GM19455 (cell line): ENCODE results near the gene STAT4.

Experiments used
- ATAC-seq: cut with Tn5 transposase; IDR thresholded peaks from one replicate; pipeline ENCODE4 v1.9.1; 2021; ENCODE audit not compliant: unreplicated experiment

STAT4 gene

DNA sequence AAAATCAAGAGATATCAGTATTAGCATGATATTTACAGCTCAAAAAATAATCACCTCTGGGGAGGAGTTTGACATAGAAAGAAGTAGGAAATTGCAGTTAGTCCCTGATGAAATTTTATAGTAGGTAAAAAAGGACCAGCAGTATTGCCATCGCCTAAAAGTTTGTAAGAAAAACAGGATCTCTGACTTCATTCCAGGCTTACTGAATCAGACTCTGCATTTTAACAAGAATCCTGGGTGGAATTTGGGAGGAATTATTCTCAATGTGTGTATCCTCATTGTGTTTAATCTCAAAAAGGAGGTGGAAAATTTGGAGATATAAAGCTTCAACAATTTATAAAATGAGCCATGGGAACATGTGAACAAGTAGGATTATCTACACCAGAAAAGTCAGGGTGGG is 105.7 kb downstream of the STAT4 start:
- no peak for ATAC-seq

GRCh38 chr2:191043438-191043837 is 107.4 kb downstream of the STAT4 start:
- no peak for ATAC-seq

- no peak for ATAC-seq
Measured at GRCh38 chr2:191041418-191042161, 109.2 kb downstream of the STAT4 start.

DNA sequence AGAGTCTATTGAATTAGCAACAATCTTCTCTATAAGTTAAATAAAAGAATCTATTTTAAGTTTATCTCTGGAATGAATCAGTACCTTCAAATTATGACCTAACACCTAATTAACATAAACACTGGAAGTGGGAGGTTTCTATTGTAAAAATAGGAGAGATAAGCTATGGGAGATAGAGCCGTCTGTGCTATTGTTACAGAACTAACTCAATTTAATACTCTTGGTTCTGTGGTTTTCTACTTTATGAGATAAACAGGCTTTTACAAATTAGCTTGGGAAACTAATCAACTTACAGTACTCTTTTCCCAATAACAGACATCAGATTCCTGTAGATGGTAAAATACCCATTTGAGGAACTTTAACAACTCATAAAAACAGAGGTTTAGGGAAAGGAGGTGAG is 111.2 kb downstream of the STAT4 start:
- ATAC-seq, result no peak

GRCh38 chr2:191038741-191039140 is 112.1 kb downstream of the STAT4 start:
- no peak for ATAC-seq

- no peak for ATAC-seq
Measured at GRCh38 chr2:191038241-191038725, 112.5 kb downstream of the STAT4 start.

DNA sequence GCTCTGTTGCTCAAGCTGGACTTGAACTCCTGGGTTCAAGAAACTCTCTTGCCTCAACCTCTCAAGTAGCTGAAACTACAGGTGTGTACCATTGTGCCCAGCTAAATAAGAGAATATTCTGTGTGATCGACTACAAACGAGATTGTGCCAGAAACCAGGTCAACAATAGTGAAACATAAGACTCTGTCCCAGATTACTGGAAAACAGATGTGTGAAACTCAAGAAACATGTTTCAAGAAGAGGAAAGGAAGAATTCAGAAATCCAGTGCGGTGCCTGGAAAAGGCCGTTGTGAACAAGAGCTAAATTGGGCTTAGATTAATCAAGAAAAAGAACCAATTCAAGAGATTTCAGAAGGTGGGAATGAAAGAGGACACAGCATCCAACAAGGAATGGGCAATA is 113.4 kb downstream of the STAT4 start:
- ATAC-seq, result no peak

DNA sequence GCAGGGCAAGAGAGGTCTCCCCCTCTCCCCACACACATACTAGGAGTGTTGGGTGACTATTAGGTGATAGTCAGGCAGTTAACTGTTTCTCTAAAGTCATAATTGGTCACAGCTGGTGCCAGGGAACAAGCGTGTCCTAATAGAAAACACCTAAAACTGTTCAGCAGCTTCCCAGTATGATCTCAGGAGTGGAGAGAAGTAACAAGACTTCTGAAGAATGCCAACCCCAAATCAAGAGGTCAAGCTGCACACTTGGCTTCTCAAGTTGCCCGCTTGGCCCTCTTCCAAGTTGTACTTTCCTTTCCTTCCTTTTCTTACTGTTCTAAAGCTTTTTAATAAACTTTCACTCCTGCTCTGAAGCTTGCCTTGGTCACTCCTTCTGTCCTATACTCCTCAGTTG is 114.4 kb downstream of the STAT4 start:
- no peak for ATAC-seq

GRCh38 chr2:191032588-191033429 is 118.0 kb downstream of the STAT4 start:
- ATAC-seq, result no peak

DNA sequence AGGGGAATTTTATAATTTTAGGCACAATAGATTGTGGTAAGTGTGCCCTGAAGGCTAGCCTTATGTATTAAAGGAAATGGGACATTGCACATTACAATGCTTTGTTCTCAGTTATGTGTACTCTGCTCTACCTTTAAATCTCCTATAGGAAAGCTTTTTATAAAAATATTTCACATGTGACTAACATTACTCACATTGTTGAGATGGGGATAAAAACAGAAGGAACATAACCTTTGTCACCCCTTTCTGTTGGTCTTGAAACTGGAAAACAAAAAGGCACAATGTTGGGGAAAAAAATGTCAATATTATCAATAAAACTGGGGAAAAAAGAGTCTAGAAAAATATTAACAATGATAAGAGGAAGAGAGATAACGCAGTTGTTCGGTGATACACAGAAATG is 119.5 kb downstream of the STAT4 start:
- no peak for ATAC-seq

DNA sequence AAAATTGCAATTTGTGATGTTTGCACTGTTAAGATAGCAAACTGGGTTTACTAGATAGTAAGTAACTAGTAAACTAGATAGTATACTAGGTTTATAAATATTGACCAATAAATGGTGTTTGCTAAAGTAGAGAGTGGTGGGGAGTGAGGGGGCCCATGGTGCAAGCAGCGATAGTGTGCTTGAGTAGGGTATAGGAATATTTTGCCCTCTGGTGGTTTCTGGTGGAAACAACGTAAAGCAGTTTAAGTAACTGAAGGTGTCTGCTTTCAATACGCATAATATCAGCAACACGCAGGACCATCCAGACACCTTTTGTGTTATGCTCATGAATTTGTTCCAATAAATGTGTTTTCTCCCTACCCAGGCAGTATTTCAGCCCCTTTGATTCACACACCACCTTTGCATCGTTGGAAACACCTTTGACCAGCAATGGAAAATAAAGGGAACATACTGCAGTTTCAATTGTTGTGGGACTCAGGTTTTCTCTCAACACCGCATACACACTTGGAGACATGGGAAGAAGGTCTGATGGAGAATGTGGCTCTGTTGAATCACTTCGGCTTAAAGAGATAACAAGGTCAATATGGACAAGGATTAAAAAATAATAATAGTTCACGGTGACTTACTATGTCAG is 120.2 kb downstream of the STAT4 start:
- peak; percentile 97 for ATAC-seq

GRCh38 chr2:191029280-191029950 is 121.4 kb downstream of the STAT4 start:
- no peak for ATAC-seq

DNA sequence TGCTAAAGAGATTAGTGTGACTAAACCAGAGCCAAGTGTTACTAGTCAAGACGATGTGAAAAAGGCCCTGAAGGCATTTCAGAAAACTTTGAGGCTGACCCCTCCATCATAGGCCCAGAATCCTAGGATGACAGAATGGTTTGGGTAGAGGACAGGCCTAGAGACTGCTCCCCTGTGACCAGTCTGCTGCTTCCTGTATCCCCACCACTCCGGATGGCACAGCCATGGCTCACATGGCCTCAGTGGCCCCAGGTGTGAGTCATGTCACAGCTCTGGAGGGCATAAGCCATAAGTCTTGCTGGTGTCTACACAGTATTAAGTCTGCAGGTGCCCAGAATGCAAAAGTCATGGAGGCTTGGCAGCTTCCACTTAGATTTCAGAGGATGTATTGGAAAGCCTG is 124.4 kb downstream of the STAT4 start:
- no peak for ATAC-seq

DNA sequence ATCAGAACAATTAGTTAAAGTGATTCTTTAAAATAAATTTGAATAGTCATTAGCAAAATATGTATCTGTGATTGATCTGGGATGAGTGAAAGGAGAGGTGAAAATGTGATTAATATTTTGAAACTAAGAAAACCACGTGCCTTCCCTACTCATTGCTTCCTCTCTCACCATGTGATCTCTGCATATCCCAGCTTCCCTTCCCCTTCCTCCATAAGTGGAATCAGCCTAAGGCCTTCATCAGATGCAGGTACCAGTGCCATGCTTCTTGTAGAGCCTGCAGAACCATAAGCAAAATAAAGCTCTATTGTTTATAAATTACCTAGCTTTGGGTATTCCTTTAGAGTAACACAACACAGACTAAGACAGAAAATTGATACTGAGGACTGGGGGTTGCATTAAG is 125.7 kb downstream of the STAT4 start:
- no peak for ATAC-seq

DNA sequence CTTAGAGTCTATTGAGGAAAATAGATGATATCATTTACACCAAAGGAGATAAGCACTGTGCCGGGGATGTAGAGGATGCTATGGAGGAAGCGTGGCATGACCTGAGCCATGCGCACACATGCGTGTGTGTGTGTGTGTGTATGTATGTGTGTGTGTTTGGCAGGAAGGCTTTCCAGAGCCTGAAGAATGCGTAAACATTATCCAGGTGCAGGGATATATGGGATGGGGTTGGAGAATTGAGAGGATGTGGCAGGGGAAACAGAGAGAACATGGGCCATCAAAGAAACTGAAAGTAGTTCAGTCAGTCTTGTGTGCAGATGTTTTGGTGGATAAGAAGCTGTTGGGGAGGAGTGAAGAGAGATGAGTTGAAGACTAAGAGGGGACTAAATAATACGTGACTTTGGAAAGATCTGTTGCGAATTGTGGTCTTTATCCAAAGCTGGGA is 127.5 kb downstream of the STAT4 start:
- no peak for ATAC-seq

DNA sequence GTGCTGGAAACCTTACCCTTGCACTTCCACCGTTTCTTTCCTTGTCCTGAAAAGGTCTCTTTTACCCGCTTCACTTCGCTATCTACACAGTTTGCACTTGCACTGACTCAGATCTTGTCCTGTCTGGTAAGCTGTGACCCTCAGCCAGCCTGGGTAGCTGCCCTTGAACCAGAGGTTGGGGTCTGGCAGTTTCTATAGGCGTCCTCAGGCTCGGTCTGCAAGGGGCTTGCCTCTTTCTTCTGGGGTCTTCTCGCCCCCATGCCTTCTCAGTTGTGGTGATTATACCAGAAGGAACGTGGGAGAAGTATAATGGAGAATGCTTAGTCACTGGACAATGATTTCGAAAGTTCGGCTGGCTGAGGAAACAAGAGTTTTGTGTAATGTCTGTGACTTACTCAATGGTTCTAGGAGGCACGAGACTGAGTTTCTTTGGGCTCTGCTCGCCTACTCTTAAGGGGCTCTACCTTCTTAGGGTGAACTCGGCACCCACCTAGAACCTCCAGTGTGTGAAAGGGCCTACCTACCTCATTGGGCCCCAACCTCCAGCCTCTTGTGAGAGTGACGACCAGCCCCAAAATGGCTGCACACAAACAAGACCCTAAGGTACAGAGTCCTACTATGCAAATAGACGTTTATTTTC is 129.9 kb downstream of the STAT4 start:
- peak; percentile 32 for ATAC-seq

GRCh38 chr2:191020221-191020741 is 130.5 kb downstream of the STAT4 start:
- peak; percentile 76 for ATAC-seq

DNA sequence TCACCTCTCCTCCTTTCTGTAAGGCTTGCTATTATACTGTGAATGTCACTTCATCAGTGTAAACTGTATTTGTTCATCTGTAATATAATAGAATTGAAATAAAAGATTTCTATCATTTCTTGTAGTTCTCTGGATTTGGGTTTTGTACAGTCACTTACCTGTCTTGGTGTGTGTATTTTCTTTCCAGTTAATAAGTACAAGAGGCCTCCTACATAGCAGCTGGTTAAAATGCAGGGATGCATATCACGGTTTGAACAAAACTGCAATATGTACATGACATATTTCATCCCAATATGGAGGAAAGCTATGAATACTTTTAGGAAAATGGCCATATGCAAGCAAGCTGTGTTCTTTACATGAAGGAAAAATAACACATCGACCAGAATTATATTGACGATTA is 131.4 kb downstream of the STAT4 start:
- no peak for ATAC-seq

DNA sequence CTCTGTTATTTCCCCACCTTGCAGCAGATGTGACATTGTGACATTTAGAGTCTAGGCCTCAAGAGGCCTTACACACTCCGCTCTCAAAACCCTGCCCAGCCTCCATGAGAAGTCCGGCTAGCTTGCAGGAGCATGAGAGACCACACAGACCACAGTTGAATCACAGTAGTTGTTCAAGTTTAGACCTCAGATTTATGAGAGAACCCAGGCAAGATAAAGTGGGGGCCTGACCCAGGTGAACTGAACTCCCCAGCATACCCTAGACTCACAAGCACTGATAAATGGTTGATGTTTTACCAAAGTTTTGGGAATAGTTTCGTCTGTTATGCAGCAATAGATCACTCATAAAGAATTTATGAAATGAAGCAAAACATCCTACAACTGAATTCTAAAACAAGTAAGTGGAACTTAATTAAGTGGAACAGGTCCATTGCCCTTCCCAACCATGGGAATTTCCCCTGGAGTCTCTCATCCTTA is 132.1 kb downstream of the STAT4 start:
- ATAC-seq, result no peak

DNA sequence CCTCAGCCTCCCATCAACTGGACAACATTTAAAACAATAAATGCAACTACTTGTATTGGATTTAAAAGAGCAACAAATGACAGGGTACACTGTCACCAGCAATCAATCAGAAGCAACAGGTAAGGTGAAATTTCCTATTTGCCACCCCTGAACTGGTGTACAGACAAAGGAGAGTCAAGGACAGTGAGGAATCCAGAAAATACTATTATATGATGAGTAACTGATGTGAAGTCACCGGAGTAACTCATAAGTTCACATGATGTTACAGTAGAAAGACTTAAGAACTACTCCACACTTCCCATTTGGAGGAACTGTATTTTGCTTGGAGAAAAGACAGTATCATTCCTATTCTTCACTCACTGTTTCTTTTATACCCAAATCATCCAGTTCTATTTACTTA is 132.7 kb downstream of the STAT4 start:
- ATAC-seq, result no peak
